DND-41 (cell line): ENCODE data around the gene CENPS.

Source experiments
- EZH2 ChIP-seq: IDR thresholded peaks from 3 replicates; pipeline ENCODE4 v1.6.1; 2012; ENCODE audit warnings: borderline replicate concordance, low read depth, mild to moderate bottlenecking, moderate library complexity, low read length, inconsistent platforms; ENCODE audit not compliant: severe bottlenecking
- TF ChIP-seq, protein P1 (sequence below): IDR thresholded peaks from 2 replicates; pipeline ENCODE4 v1.5.1; 2012; ENCODE audit warnings: borderline replicate concordance, low read length, moderate library complexity, mild to moderate bottlenecking; ENCODE audit not compliant: poor library complexity, severe bottlenecking; ENCODE audit errors: extremely low read depth

DNA sequence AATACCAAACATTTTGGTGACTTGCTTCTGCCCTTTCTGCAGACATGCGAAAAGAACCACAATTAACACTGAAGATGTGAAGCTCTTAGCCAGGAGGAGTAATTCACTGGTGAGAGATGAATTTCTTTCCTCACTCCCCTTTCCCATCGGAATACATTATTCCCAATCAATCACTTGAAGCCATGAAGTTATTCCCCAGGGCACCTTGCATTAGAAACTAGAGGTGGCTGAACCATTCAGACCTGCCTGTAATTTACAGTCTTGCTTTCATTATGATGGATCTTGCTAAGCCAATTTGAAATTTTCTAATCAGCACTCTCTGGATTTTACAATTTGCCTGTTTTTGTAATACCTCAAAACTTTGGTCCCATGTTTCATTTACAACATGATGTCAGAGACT, 10.1 kb downstream of the CENPS start:
- TF ChIP-seq, protein P1, sequence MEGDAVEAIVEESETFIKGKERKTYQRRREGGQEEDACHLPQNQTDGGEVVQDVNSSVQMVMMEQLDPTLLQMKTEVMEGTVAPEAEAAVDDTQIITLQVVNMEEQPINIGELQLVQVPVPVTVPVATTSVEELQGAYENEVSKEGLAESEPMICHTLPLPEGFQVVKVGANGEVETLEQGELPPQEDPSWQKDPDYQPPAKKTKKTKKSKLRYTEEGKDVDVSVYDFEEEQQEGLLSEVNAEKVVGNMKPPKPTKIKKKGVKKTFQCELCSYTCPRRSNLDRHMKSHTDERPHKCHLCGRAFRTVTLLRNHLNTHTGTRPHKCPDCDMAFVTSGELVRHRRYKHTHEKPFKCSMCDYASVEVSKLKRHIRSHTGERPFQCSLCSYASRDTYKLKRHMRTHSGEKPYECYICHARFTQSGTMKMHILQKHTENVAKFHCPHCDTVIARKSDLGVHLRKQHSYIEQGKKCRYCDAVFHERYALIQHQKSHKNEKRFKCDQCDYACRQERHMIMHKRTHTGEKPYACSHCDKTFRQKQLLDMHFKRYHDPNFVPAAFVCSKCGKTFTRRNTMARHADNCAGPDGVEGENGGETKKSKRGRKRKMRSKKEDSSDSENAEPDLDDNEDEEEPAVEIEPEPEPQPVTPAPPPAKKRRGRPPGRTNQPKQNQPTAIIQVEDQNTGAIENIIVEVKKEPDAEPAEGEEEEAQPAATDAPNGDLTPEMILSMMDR, result no peak
- TF ChIP-seq EZH2, result no peak
